Mesendoderm (in vitro differentiated cells): ENCODE data around the gene GSN.

ENCODE experiments used
- DNase-seq: peaks from one replicate; pipeline ENCODE4 v3.0.0; 2013
- H2AK5ac ChIP-seq: 2 replicates; pipeline ENCODE4 v1.6.1; 2013; ENCODE audit warnings: low read length, inconsistent platforms
- H2BK120ac ChIP-seq: 2 replicates; pipeline ENCODE4 v1.6.1; 2013; ENCODE audit warnings: low read depth, mild to moderate bottlenecking, low read length, moderate library complexity, mixed read lengths
- H2BK15ac ChIP-seq: replicated peaks from 2 replicates; pipeline ENCODE4 v1.6.1; 2013; ENCODE audit warnings: low read depth, mild to moderate bottlenecking, moderate library complexity
- H2BK5ac ChIP-seq: 2 replicates; pipeline ENCODE4 v1.6.1; 2013; ENCODE audit warnings: low read length, inconsistent platforms
- H3K18ac ChIP-seq: 2 replicates; pipeline ENCODE4 v1.6.1; 2013; ENCODE audit warnings: mild to moderate bottlenecking, low read length, mixed read lengths
- H3K23ac ChIP-seq: one replicate; pipeline ENCODE4 v1.6.1; 2013; ENCODE audit warnings: low read length
- H3K27ac ChIP-seq: 2 replicates; pipeline ENCODE4 v1.5.1; 2013; ENCODE audit warnings: low read depth, mild to moderate bottlenecking, inconsistent platforms, low read length, moderate library complexity
- H3K27me3 ChIP-seq: 2 replicates; pipeline ENCODE4 v1.6.1; 2013; ENCODE audit warnings: low read length, control low read depth, mild to moderate bottlenecking, inconsistent platforms; ENCODE audit not compliant: insufficient read depth, poor library complexity
- H3K36me3 ChIP-seq: 2 replicates; pipeline ENCODE4 v1.6.1; 2013; ENCODE audit warnings: low read length, inconsistent platforms; ENCODE audit not compliant: control insufficient read depth, insufficient read depth
- H3K4ac ChIP-seq: one replicate; pipeline ENCODE4 v1.6.1; 2013; ENCODE audit warnings: low read depth, mild to moderate bottlenecking, low read length, moderate library complexity
- H3K4me1 ChIP-seq: 2 replicates; pipeline ENCODE4 v1.6.1; 2013; ENCODE audit warnings: low read depth, low read length, inconsistent platforms; ENCODE audit not compliant: control insufficient read depth
- H3K4me2 ChIP-seq: 2 replicates; pipeline ENCODE4 v1.6.1; 2013; ENCODE audit warnings: low read length
- H3K4me3 ChIP-seq: 2 replicates; pipeline ENCODE4 v1.5.1; 2013; ENCODE audit warnings: mild to moderate bottlenecking, low read length
- H3K56ac ChIP-seq: one replicate; pipeline ENCODE4 v1.6.1; 2013; ENCODE audit warnings: low read length
- H3K79me1 ChIP-seq: 2 replicates; pipeline ENCODE4 v1.6.1; 2013; ENCODE audit warnings: low read length, inconsistent platforms
- H3K79me2 ChIP-seq: 2 replicates; pipeline ENCODE4 v1.6.1; 2013; ENCODE audit warnings: mild to moderate bottlenecking, low read length; ENCODE audit not compliant: control insufficient read depth, insufficient read depth
- H3K9ac ChIP-seq: 2 replicates; pipeline ENCODE4 v1.6.1; 2013; ENCODE audit warnings: low read length, inconsistent platforms
- H4K5ac ChIP-seq: one replicate; pipeline ENCODE4 v1.6.1; 2013; ENCODE audit warnings: low read length
- H4K8ac ChIP-seq: one replicate; pipeline ENCODE4 v1.6.1; 2013; ENCODE audit warnings: low read depth, mild to moderate bottlenecking, control low read depth, low read length, moderate library complexity
- WGBS: extraction: QIAGEN DNeasy Blood & Tissue Kit; methylation state at CpG from one replicate; pipeline ENCODE4 v1.1.7; 2013; ENCODE audit warnings: low lambda C conversion rate, missing lambda C conversion rate; ENCODE audit not compliant: insufficient coverage; ENCODE audit errors: extremely low coverage; 5-methylcytosine and 5-hydroxymethylcytosine counted together

Gene GSN

GRCh38 chr9:121316852-121317373, 49.0 kb downstream of the GSN start:
- H2BK5ac ChIP-seq, result no peak overlapping the region
- H3K56ac ChIP-seq, result no peak overlapping the region
- WGBS, result no CpG with 5 or more reads among the region's 11 CpGs
- H2BK15ac ChIP-seq, result no peak overlapping the region
- H4K5ac ChIP-seq, result no peak overlapping the region
- H4K8ac ChIP-seq, result no peak overlapping the region
- no peaks in the 10 kb centered on the region for H3K79me1 ChIP-seq
- no peak overlapping the region for H3K4ac ChIP-seq
- no peak overlapping the region for H2BK120ac ChIP-seq
- H2AK5ac ChIP-seq, result no peak overlapping the region
- no peaks in the 10 kb centered on the region for H3K4me1 ChIP-seq
- H3K27ac ChIP-seq, result no peak overlapping the region
- H3K4me3 ChIP-seq, result no peak overlapping the region
- no peak for DNase-seq
- H3K23ac ChIP-seq, result no peak overlapping the region
- H3K18ac ChIP-seq, result no peak overlapping the region
- no peak overlapping the region for H3K9ac ChIP-seq
- no peaks in the 10 kb centered on the region for H3K36me3 ChIP-seq
- H3K4me2 ChIP-seq, result no peak overlapping the region
- H3K27me3 ChIP-seq, result no peaks in the 10 kb centered on the region
- H3K79me2 ChIP-seq, result no peaks in the 10 kb centered on the region

DNA sequence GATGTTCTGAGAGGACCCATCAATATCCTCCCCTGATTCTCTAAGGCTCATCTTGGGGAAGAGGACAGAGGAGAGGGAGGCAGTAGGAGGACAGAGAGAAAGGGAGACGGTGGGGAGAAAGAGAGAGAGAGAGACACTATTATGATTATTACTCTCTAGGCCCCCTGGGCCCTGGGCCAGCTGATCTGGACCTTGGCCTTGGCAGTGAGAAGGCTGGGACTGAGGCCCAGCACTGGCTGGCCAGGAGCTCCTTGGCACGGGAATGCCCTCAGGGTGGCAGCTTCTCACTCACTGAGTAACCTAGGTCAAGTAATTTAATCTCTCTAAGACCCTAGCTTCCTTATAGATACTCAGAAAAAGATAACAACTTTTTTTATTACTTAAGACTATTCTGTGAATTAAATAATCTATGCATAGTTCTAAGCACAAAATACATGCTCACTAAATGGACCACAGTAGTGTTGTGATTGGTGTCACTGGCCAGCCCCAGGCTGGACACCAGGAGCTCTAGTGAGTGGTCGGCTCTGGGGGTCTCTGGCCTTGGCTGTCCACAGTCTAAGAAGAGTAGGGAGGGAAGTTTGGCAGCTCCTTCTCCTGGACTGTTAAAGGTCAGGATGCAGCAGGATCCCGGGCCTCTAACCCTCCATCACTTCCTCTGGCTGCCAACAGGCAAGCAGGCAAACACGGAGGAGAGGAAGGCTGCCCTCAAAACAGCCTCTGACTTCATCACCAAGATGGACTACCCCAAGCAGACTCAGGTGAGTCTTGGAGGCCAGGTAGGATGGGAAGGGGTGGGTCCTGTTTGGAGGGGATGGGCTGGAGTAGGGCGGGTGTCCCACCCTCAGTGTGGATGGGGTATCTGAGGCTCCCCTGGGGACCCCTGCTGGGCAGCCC, 50.0 kb downstream of the GSN start:
- Histone ChIP-seq H2BK15ac (no peak overlapping the region), H4K5ac (no peak overlapping the region), H3K27me3 (no peaks in the 10 kb centered on the region), H3K27ac (no peak overlapping the region), H3K79me1 (no peaks in the 10 kb centered on the region), H3K23ac (no peak overlapping the region), H3K4me1 (no peaks in the 10 kb centered on the region), H3K18ac (no peak overlapping the region), H2AK5ac (no peak overlapping the region), H3K4me2 (no peak overlapping the region), H3K4ac (no peak overlapping the region), H3K4me3 (no peak overlapping the region), H3K56ac (no peak overlapping the region), H3K36me3 (no peaks in the 10 kb centered on the region), H3K9ac (no peak overlapping the region), H3K79me2 (no peaks in the 10 kb centered on the region), H2BK5ac (no peak overlapping the region), H4K8ac (no peak overlapping the region), H2BK120ac (no peak overlapping the region)
- DNase-seq, result no peak
- no CpG with 5 or more reads among the region's 6 CpGs for WGBS

DNA sequence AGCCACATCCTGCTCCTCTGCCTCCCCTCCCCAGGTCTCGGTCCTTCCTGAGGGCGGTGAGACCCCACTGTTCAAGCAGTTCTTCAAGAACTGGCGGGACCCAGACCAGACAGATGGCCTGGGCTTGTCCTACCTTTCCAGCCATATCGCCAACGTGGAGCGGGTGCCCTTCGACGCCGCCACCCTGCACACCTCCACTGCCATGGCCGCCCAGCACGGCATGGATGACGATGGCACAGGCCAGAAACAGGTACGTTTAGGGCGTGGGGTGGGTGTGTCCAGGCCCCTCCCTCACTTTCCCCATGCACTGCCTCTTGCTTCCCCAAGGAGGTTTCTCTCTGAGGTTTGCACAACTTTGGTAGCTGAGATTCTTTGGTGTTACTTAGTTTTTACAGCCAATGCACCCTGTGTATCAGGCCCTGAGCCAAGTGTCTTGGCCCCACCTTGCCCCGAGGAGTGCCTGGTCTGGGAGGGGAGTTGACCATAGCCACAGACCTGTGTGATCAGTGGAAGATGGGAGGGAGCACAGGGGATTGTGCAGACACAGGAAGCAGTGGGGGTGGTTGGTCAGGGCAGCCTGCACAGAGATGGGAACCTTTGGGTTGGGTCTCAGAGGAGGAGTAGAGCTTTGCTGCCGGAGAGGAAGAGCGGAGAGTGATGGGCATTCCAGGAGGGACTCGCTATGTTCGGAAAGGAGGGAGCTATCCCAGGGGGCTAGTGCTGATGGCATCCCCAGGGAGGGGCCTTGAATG, 50.8 kb downstream of the GSN start:
- no peak overlapping the region for H2BK5ac ChIP-seq
- no peak for DNase-seq
- H3K79me2 ChIP-seq, result no peaks in the 10 kb centered on the region
- H3K4me1 ChIP-seq, result no peaks in the 10 kb centered on the region
- no peaks in the 10 kb centered on the region for H3K27me3 ChIP-seq
- no peak overlapping the region for H2AK5ac ChIP-seq
- no peak overlapping the region for H4K5ac ChIP-seq
- H2BK120ac ChIP-seq, result no peak overlapping the region
- H3K36me3 ChIP-seq, result no peaks in the 10 kb centered on the region
- H4K8ac ChIP-seq, result no peak overlapping the region
- no peak overlapping the region for H2BK15ac ChIP-seq
- H3K4me3 ChIP-seq, result no peak overlapping the region
- H3K27ac ChIP-seq, result no peak overlapping the region
- no peak overlapping the region for H3K23ac ChIP-seq
- H3K9ac ChIP-seq, result no peak overlapping the region
- no peak overlapping the region for H3K4me2 ChIP-seq
- no CpG with 5 or more reads among the region's 19 CpGs for WGBS
- H3K4ac ChIP-seq, result no peak overlapping the region
- H3K56ac ChIP-seq, result no peak overlapping the region
- H3K18ac ChIP-seq, result no peak overlapping the region
- no peaks in the 10 kb centered on the region for H3K79me1 ChIP-seq

DNA sequence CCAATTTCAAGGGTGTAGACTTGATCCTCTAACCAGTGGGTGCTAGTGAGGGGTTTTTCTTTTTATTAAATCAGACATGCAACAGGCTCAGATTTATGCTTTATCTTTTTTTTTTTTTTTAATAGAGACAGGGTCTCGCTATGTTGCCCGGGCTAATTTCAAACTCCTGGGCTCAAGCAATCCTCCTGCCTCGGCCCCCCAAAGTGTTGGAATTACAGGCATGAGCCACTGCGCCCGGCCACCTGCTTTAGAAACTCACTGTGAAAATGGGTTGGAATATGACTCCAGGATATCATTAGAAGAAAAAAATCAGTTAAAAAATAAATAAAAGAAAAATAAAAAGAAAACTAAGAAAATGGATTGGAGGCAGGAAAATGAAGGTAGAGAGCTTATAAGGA, 51.4 kb downstream of the GSN start:
- Histone ChIP-seq H3K18ac (no peak overlapping the region), H3K4me3 (no peak overlapping the region), H3K4ac (no peak overlapping the region), H4K5ac (no peak overlapping the region), H3K23ac (no peak overlapping the region), H3K27me3 (no peaks in the 10 kb centered on the region), H3K79me1 (no peaks in the 10 kb centered on the region), H3K27ac (no peak overlapping the region), H3K36me3 (no peaks in the 10 kb centered on the region), H3K4me1 (no peaks in the 10 kb centered on the region), H4K8ac (no peak overlapping the region), H2BK15ac (no peak overlapping the region), H2BK120ac (no peak overlapping the region), H3K79me2 (no peaks in the 10 kb centered on the region), H2BK5ac (no peak overlapping the region), H2AK5ac (no peak overlapping the region), H3K9ac (no peak overlapping the region), H3K4me2 (no peak overlapping the region), H3K56ac (no peak overlapping the region)
- WGBS, result no CpG with 5 or more reads among the region's 5 CpGs
- DNase-seq, result no peak

GRCh38 chr9:121321016-121321503, 53.1 kb downstream of the GSN start:
- H4K5ac ChIP-seq, result no peak overlapping the region
- H3K36me3 ChIP-seq, result no peaks in the 10 kb centered on the region
- H4K8ac ChIP-seq, result no peak overlapping the region
- H3K18ac ChIP-seq, result no peak overlapping the region
- H3K56ac ChIP-seq, result no peak overlapping the region
- H3K9ac ChIP-seq, result no peak overlapping the region
- no peak overlapping the region for H2BK120ac ChIP-seq
- no peak overlapping the region for H2AK5ac ChIP-seq
- no CpG with 5 or more reads among the region's 10 CpGs for WGBS
- no peak overlapping the region for H3K23ac ChIP-seq
- no peaks in the 10 kb centered on the region for H3K4me1 ChIP-seq
- H2BK15ac ChIP-seq, result no peak overlapping the region
- no peak overlapping the region for H3K4me3 ChIP-seq
- H3K4ac ChIP-seq, result no peak overlapping the region
- no peaks in the 10 kb centered on the region for H3K79me2 ChIP-seq
- no peaks in the 10 kb centered on the region for H3K27me3 ChIP-seq
- H3K79me1 ChIP-seq, result no peaks in the 10 kb centered on the region
- H3K4me2 ChIP-seq, result no peak overlapping the region
- H2BK5ac ChIP-seq, result no peak overlapping the region
- H3K27ac ChIP-seq, result no peak overlapping the region
- DNase-seq, result no peak
